ENCODE measurements around the gene AEBP1. TPM values are rescaled to one million over a fixed set of nuclear protein-coding genes. Genes with fewer than 3 reads are reported as not detected.

Gene AEBP1
- total RNA-seq, 1 experiment from 2014 or later: 0.54 TPM

GRCh38 chr7:44060091-44060947, 43.8 kb upstream of the AEBP1 start:
- Mint-ChIP-seq H3K9me3 (ENCODE audit: unreplicated experiment) (no peaks in the 10 kb centered on the region), H3K4me3 (ENCODE audit: unreplicated experiment) (no peak overlapping the region), H3K27me3 (ENCODE audit: insufficient read depth, unreplicated experiment) (no peaks in the 10 kb centered on the region), H3K27ac (ENCODE audit: unreplicated experiment) (no peak overlapping the region), H3K4me1 (ENCODE audit: low read depth, unreplicated experiment) (no peaks in the 10 kb centered on the region), H3K36me3 (ENCODE audit: insufficient read depth, unreplicated experiment) (peaks cover 44% of the 10 kb centered on the region)
- Histone ChIP-seq H3K27me3 (replicated peaks; ENCODE audit: control insufficient read depth, insufficient read depth, low read length) (no peaks in the 10 kb centered on the region), H3K4me3 (ENCODE audit: low read depth, low read length) (no peak overlapping the region), H3K9me3 (no peaks in the 10 kb centered on the region), H3K36me3 (ENCODE audit: control insufficient read depth, insufficient read depth, low read length) (peaks cover 4% of the 10 kb centered on the region), H3K4me1 (no peaks in the 10 kb centered on the region)
- TF ChIP-seq CTCF (IDR thresholded peaks at IDR 0.05; ENCODE audit: insufficient read depth in 1 of 2, low read depth in 1 of 2, low read length in 1 of 2, severe bottlenecking in 1 of 2, unreplicated experiment in 1 of 2): no peak
- intact Hi-C loops (cut with micrococcal nuclease; ENCODE audit: unreplicated experiment): no loop called here
- ChIA-PET CTCF (no interaction called here), POLR2A (no interaction called here)
- BruUV-seq (replicated peaks): no TSS peak
- DNase-seq: peak in 1 of 2 experiments; percentile 21

GRCh38 chr7:44060948-44061644, 43.0 kb upstream of the AEBP1 start:
- Histone ChIP-seq H3K4me1 (no peaks in the 10 kb centered on the region), H3K36me3 (ENCODE audit: control insufficient read depth, insufficient read depth, low read length) (peaks cover 4% of the 10 kb centered on the region), H3K4me3 (ENCODE audit: low read depth, low read length) (no peak overlapping the region), H3K9me3 (no peaks in the 10 kb centered on the region), H3K27me3 (replicated peaks; ENCODE audit: control insufficient read depth, insufficient read depth, low read length) (no peaks in the 10 kb centered on the region)
- POLR2A ChIA-PET: no interaction called here
- no peak for DNase-seq
- Mint-ChIP-seq H3K27me3 (ENCODE audit: insufficient read depth, unreplicated experiment) (no peaks in the 10 kb centered on the region), H3K27ac (ENCODE audit: unreplicated experiment) (no peak overlapping the region), H3K4me3 (ENCODE audit: unreplicated experiment) (no peak overlapping the region), H3K36me3 (ENCODE audit: insufficient read depth, unreplicated experiment) (peaks cover 47% of the 10 kb centered on the region), H3K4me1 (ENCODE audit: low read depth, unreplicated experiment) (no peaks in the 10 kb centered on the region), H3K9me3 (ENCODE audit: unreplicated experiment) (no peaks in the 10 kb centered on the region)
- intact Hi-C loops (cut with micrococcal nuclease; ENCODE audit: unreplicated experiment): no loop called here
- TSS peak; percentile 28 for BruUV-seq (replicated peaks)
- CTCF ChIA-PET: no interaction called here
- TF ChIP-seq CTCF (IDR thresholded peaks at IDR 0.05; ENCODE audit: insufficient read depth in 1 of 2, low read depth in 1 of 2, low read length in 1 of 2, severe bottlenecking in 1 of 2, unreplicated experiment in 1 of 2): no peak

- Mint-ChIP-seq H3K27ac (ENCODE audit: unreplicated experiment) (no peak overlapping the region), H3K4me1 (ENCODE audit: low read depth, unreplicated experiment) (peaks cover 2% of the 10 kb centered on the region), H3K27me3 (ENCODE audit: insufficient read depth, unreplicated experiment) (peaks cover under 1% of the 10 kb centered on the region), H3K4me3 (ENCODE audit: unreplicated experiment) (no peak overlapping the region), H3K9me3 (ENCODE audit: unreplicated experiment) (no peaks in the 10 kb centered on the region), H3K36me3 (ENCODE audit: insufficient read depth, unreplicated experiment) (peaks cover 48% of the 10 kb centered on the region)
- no peak overlapping the region for H3K4me3 ChIP-seq (ENCODE audit: low read depth, low read length)
- H3K4me1 ChIP-seq: no peaks in the 10 kb centered on the region
- DNase-seq: no peak
- no peaks in the 10 kb centered on the region for H3K9me3 ChIP-seq
- intact Hi-C loops (cut with micrococcal nuclease; ENCODE audit: unreplicated experiment): no loop called here
- no peaks in the 10 kb centered on the region for H3K27me3 ChIP-seq (replicated peaks; ENCODE audit: control insufficient read depth, insufficient read depth, low read length)
- BruUV-seq (replicated peaks): no TSS peak
- H3K36me3 ChIP-seq (ENCODE audit: control insufficient read depth, insufficient read depth, low read length): peaks cover 4% of the 10 kb centered on the region
- POLR2A ChIA-PET: no interaction called here
- no peak for TF ChIP-seq CTCF (IDR thresholded peaks at IDR 0.05; ENCODE audit: insufficient read depth in 1 of 2, low read depth in 1 of 2, low read length in 1 of 2, severe bottlenecking in 1 of 2, unreplicated experiment in 1 of 2)
- CTCF ChIA-PET: no interaction called here
These were observed 42.4 kb upstream of the AEBP1 start for GRCh38 chr7:44061645-44062179.

Measured in Caco-2 (cell line).